GM12878 (cell line): ENCODE data around the gene NIFK. TPM values are rescaled to one million over a fixed set of nuclear protein-coding genes. Genes with fewer than 3 reads are reported as not detected.
A peak's percentile ranks its signal among the peaks of the same experiment; 100 is the strongest.
"Not testable (repeated sequence)": the region's sequence is repeated elsewhere in the genome, so short reads cannot be mapped to it uniquely, and the experiment has no call there.

ENCODE experiments used
- ATAC-seq: fragments of 200-7000 bp; cut with Tn5 transposase; 3 replicates; pipeline ENCODE4 v1.9.1; 2020; ENCODE audit warnings: mild to moderate bottlenecking, moderate library complexity
- BruUV-seq: library from RNA; stranded (reverse); fragments of 400-500 nt; replicated peaks from 2 replicates; lab custom pipeline; 2021; lab: Mats Ljungman, UMichigan
- CTCF ChIA-PET: fragments of 300-600 bp; sonication (Branson Sonifier 250); formaldehyde crosslinking; extraction: SDS; loops from one replicate; lab custom pipeline; 2021; ENCODE audit warnings: inconsistent platforms; lab: Yijun Ruan, JAX
- POLR2A ChIA-PET: fragments of 350-600 bp; formaldehyde crosslinking; extraction: SDS; loops from one replicate; lab custom pipeline; 2021; ENCODE audit warnings: inconsistent platforms; lab: Charles Lee
- RAD21 ChIA-PET: fragments of 300-600 bp; sonication (Branson Sonifier 250); formaldehyde crosslinking; loops from one replicate; lab custom pipeline; 2023; ENCODE audit warnings: antibody characterized with exemption; ENCODE audit not compliant: unreplicated experiment; lab: Charles Lee
- SMC1A ChIA-PET: fragments of 300-600 bp; sonication (Branson Sonifier 250); formaldehyde crosslinking; loops from one replicate; lab custom pipeline; 2023; ENCODE audit not compliant: unreplicated experiment, uncharacterized antibody; lab: Charles Lee
- DNase-seq: peaks from one replicate; pipeline ENCODE4 v3.0.0-alpha.2; 2011; ENCODE audit warnings: low read depth, low spot score
- FAIRE-seq: peaks from 3 replicates; lab custom pipeline; 2011; peaks lifted over from hg19 to GRCh38; lab: Jason Lieb, UNC
- H2AFZ ChIP-seq: 2 replicates; pipeline ENCODE4 v1.6.0; 2011; ENCODE audit warnings: low read depth, low read length, control low read depth; ENCODE audit not compliant: control insufficient read depth
- H3K27ac ChIP-seq: 2 replicates; pipeline ENCODE4 v1.5.1; 2011; ENCODE audit warnings: control low read depth; ENCODE audit not compliant: control insufficient read depth, insufficient read depth
- H3K27me3 ChIP-seq, 2 experiments: replicated peaks in 1 of 2; 2 replicates each; pipeline versions ENCODE4 v1.6.0 to v1.6.1; 2011; ENCODE audit warnings: low read length in 1 of 2; ENCODE audit not compliant: control insufficient read depth in 2 of 2, insufficient read depth in 2 of 2
- H3K36me3 ChIP-seq, 2 experiments: 2 replicates each; pipeline ENCODE4 v1.5.1; 2011; ENCODE audit warnings: low read length in 1 of 2; ENCODE audit not compliant: control insufficient read depth in 2 of 2, insufficient read depth in 2 of 2
- H3K4me1 ChIP-seq: 2 replicates; pipeline ENCODE4 v1.6.1; 2011; ENCODE audit warnings: mild to moderate bottlenecking, low read length, moderate library complexity, mixed read lengths; ENCODE audit not compliant: control insufficient read depth, insufficient read depth
- H3K4me2 ChIP-seq: 2 replicates; pipeline ENCODE4 v1.6.0; 2011; ENCODE audit warnings: control low read depth; ENCODE audit not compliant: control insufficient read depth, insufficient read depth
- H3K4me3 ChIP-seq: fragments of 200-600 bp; sonication (generic); 2 replicates; pipeline ENCODE4 v1.5.1; 2016
- H3K79me2 ChIP-seq: 2 replicates; pipeline ENCODE4 v1.6.0; 2011; ENCODE audit warnings: low read length; ENCODE audit not compliant: control insufficient read depth, insufficient read depth
- H3K9ac ChIP-seq: 2 replicates; pipeline ENCODE4 v1.8.0; 2011; ENCODE audit warnings: low read length, control low read depth, mixed read lengths; ENCODE audit not compliant: control insufficient read depth, insufficient read depth
- H3K9me3 ChIP-seq: replicated peaks from 3 replicates; pipeline ENCODE4 v1.5.1; 2011; ENCODE audit warnings: mild to moderate bottlenecking, low read length; ENCODE audit not compliant: control insufficient read depth, insufficient read depth
- H4K20me1 ChIP-seq: 2 replicates; pipeline ENCODE4 v1.6.0; 2011; ENCODE audit not compliant: control insufficient read depth, insufficient read depth
- BCL11A ChIP-seq: IDR thresholded peaks from 2 replicates; pipeline ENCODE4 v1.6.1; 2011; ENCODE audit warnings: low read depth, low read length
- NKRF ChIP-seq: fragments of 450-650 bp; conservative IDR thresholded peaks from 2 replicates; pipeline ENCODE4 v1.6.1; 2017; ENCODE audit warnings: mild to moderate bottlenecking, moderate library complexity
- PML ChIP-seq: IDR thresholded peaks from 2 replicates; pipeline ENCODE4 v1.6.1; 2012; ENCODE audit warnings: low read length, inconsistent platforms
- POLR2A ChIP-seq: IDR thresholded peaks from 2 replicates; pipeline ENCODE4 v1.6.1; 2011; ENCODE audit warnings: low read depth, mild to moderate bottlenecking, low read length
- POU2F2 ChIP-seq: IDR thresholded peaks from 3 replicates; pipeline ENCODE4 v1.6.1; 2011; ENCODE audit warnings: low read depth, mild to moderate bottlenecking, low read length, borderline replicate concordance
- SMAD1 ChIP-seq: fragments of 450-650 bp; IDR thresholded peaks from 2 replicates; pipeline ENCODE4 v1.6.1; 2018; ENCODE audit warnings: mild to moderate bottlenecking, low read depth; ENCODE audit not compliant: partially characterized antibody
- ZNF274 ChIP-seq: IDR thresholded peaks from one replicate; pipeline ENCODE4 v1.8.0; 2011; ENCODE audit not compliant: insufficient read length, insufficient read depth
- WGBS: methylation state at CpG from one replicate; pipeline ENCODE4 v1.1.6; 2016; ENCODE audit warnings: low lambda C conversion rate; ENCODE audit not compliant: insufficient replicate concordance, insufficient coverage; ENCODE audit errors: missing lambda C conversion rate; 5-methylcytosine and 5-hydroxymethylcytosine counted together
- in situ Hi-C: fragments of 300-500 bp; cut with MboI; formaldehyde crosslinking; loops from 9 replicates; pipeline ENCODE4 v1.14.3; 2018; ENCODE audit warnings: mixed read lengths
- intact Hi-C: fragments of 100-400 bp; cut with micrococcal nuclease; formaldehyde crosslinking; loops from one replicate; pipeline ENCODE4 v1.14.2; 2022; ENCODE audit not compliant: unreplicated experiment
- polyA plus RNA-seq, 11 experiments: library from polyadenylated mRNA; depleted of rRNA in 4 of 11; unstranded in 6 of 11; stranded (reverse) in 5 of 11; fragments of >200 nt; fragmentation: Nextera tagmentation in 4 of 11; fragmentation: Illumina TruSeq in 1 of 11; extraction: Ambion mirVana in 4 of 11; extraction: Trizol in 1 of 11; gene quantifications; 1 replicate in 1 of 11; 2 replicates in 10 of 11; pipeline versions ENCODE4 v1.2.1 to v1.2.3, GENCODE V29; 2011 to 2016; ENCODE audit warnings: inconsistent platforms in 2 of 11, missing spikeins in 2 of 11, low read depth in 1 of 11
- total RNA-seq, 4 experiments: library from RNA; depleted of rRNA in 3 of 4; stranded (reverse); fragments of >200 nt in 3 of 4; fragmentation: Illumina TruSeq in 1 of 4; extraction: Trizol in 1 of 4; gene quantifications; 2 replicates each; pipeline versions ENCODE4 v1.2.1 to v1.2.3, GENCODE V29; 2013 to 2021

Gene NIFK
- total and polyA plus RNA-seq, 10 of the 15 experiments (the other 5 are each of a cell fraction or from before 2014, with no cell fraction given): 47.2 to 286 (median 157) TPM

- H3K27me3 ChIP-seq, H3K9me3 ChIP-seq, H3K27ac ChIP-seq, DNase-seq, H4K20me1 ChIP-seq, BruUV-seq, FAIRE-seq, H2AFZ ChIP-seq, H3K4me1 ChIP-seq, RAD21 ChIA-PET, ATAC-seq, intact Hi-C loops, H3K9ac ChIP-seq, in situ Hi-C loops, H3K4me2 ChIP-seq: not testable (repeated sequence)
- WGBS: 93% methylated on average over 11 of the region's 11 CpGs
- ChIA-PET POLR2A (interaction anchor here (2.9 kb wide), 1 partner anchor 205 kb away, joined by 19 read pairs; the partner anchor contains the start of gene RNU4ATAC), CTCF (interaction anchor here (1.7 to 1.9 kb wide), 2 partner anchors 163 to 323 kb away, joined by 3 to 6 read pairs; no protein-coding TSS in a partner anchor), SMC1A (interaction anchor here (0.8 to 1.1 kb wide), 3 partner anchors 117 to 239 kb away, joined by 3 to 4 read pairs (median 3); no protein-coding TSS in a partner anchor)
- H3K79me2 ChIP-seq: peaks cover 31% of the 10 kb centered on the region
- H3K4me3 ChIP-seq: 0 out of 2 replicates have a peak overlapping the region, but pooled peaks have one; percentile 0
- H3K36me3 ChIP-seq: peaks cover 7 to 24% of the 10 kb centered on the region in 2 experiments
These were observed 2.1 kb downstream of the NIFK start for GRCh38 chr2:121734544-121734943.

DNA sequence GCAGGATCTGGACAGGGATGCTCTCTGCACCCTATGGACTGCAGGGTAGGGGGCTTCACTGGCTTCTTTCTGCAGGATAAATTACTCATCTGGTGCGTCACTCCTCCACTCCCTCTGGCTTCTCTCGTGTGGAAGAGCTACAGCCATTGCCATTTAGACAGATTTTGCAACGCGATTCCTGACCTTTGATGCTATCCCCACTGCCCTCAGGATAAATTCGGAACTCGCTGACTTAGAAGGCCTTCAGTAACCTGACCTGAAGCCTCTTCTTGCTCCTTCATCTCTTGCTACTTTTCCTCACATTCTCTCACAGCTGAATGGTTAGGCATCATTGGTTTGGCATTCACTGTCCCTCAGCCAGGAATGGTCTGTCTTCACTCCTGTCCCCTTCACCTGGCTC, 5.3 kb downstream of the NIFK start:
- H3K4me3 ChIP-seq: no peak overlapping the region
- H3K27me3 ChIP-seq: no peaks in the 10 kb centered on the region
- H3K27ac ChIP-seq: no peak overlapping the region
- DNase-seq (no peak), FAIRE-seq (no peak), ATAC-seq (no peak)
- no peaks in the 10 kb centered on the region; the same call in 1 of the 2 replicates for H3K4me1 ChIP-seq
- peaks cover 27% of the 10 kb centered on the region for H3K79me2 ChIP-seq
- no peaks in the 10 kb centered on the region for H4K20me1 ChIP-seq
- in situ Hi-C loops: no loop called here
- BruUV-seq: no TSS peak
- H3K4me2 ChIP-seq: no peak overlapping the region
- RAD21 ChIA-PET: no interaction called here
- H3K9ac ChIP-seq: no peak overlapping the region
- intact Hi-C loops: no loop called here
- 82% methylated on average over 6 of the region's 6 CpGs for WGBS
- no peaks in the 10 kb centered on the region for H3K9me3 ChIP-seq
- SMC1A ChIA-PET: interaction anchor here (0.8 kb wide), 1 partner anchor 303 kb away, joined by 3 read pairs; no protein-coding TSS in a partner anchor
- TF ChIP-seq NKRF (no peak), POLR2A (no peak), SMAD1 (no peak), BCL11A (no peak), ZNF274 (no peak), POU2F2 (no peak), PML (no peak)
- TF ChIP-seq, all 136 proteins: peak for 0
- peaks cover 10 to 35% of the 10 kb centered on the region in 2 experiments for H3K36me3 ChIP-seq
- ChIA-PET POLR2A (no interaction called here), CTCF (interaction anchor here (1.2 to 1.3 kb wide), 2 partner anchors 10 to 13 kb away, joined by 3 to 4 read pairs; no protein-coding TSS in a partner anchor)
- no peak overlapping the region for H2AFZ ChIP-seq
